Activated naive CD4-positive, alpha-beta T cell treated with anti-CD3 and anti-CD28 coated beads, Interleukin-2, amount 10 ng/mL, durations not matched to agents 7 days and 5 days (primary cell): ENCODE results near the gene PRKAG1.

Source experiments
- CTCF ChIA-PET: fragments of 350-600 bp; sonication (Branson Sonifier 250); formaldehyde crosslinking; loops from one replicate; lab custom pipeline; 2021; ENCODE audit warnings: antibody characterized with exemption; lab: Charles Lee
- DNase-seq: peaks from one replicate; pipeline ENCODE4 v3.0.0-alpha.2; 2020
- H3K27ac Mint-ChIP-seq: one replicate; pipeline ENCODE4 v1.8.0; 2021; ENCODE audit warnings: mild to moderate bottlenecking, moderate library complexity, mixed read lengths
- H3K27me3 Mint-ChIP-seq: one replicate; pipeline ENCODE4 v1.8.0; 2021; ENCODE audit warnings: mild to moderate bottlenecking, mixed read lengths
- H3K36me3 Mint-ChIP-seq: one replicate; pipeline ENCODE4 v1.8.0; 2021; ENCODE audit warnings: mixed read lengths
- H3K4me1 Mint-ChIP-seq: one replicate; pipeline ENCODE4 v1.8.0; 2021; ENCODE audit warnings: mixed read lengths
- H3K4me3 Mint-ChIP-seq: one replicate; pipeline ENCODE4 v1.8.0; 2021; ENCODE audit warnings: mild to moderate bottlenecking, moderate library complexity, mixed read lengths
- H3K9me3 Mint-ChIP-seq: one replicate; pipeline ENCODE4 v1.8.0; 2021; ENCODE audit warnings: mixed read lengths

The PRKAG1 gene

GRCh38 chr12:48986720-48987291 lies 31.8 kb downstream of the PRKAG1 start:
- Mint-ChIP-seq H3K4me1 (peaks cover 19% of the 10 kb centered on the region), H3K4me3 (no peak overlapping the region), H3K27ac (no peak overlapping the region), H3K36me3 (peaks cover 1% of the 10 kb centered on the region), H3K9me3 (no peaks in the 10 kb centered on the region), H3K27me3 (peaks cover 100% of the 10 kb centered on the region)
- CTCF ChIA-PET: interaction anchor here (0.8 to 3.7 kb wide), 9 partner anchors 9 to 134 kb away, joined by 3 to 56 read pairs (median 11); partner anchors contain the start of genes DDX23, FKBP11, WNT1 and WNT10B
- no peak for DNase-seq

DNA sequence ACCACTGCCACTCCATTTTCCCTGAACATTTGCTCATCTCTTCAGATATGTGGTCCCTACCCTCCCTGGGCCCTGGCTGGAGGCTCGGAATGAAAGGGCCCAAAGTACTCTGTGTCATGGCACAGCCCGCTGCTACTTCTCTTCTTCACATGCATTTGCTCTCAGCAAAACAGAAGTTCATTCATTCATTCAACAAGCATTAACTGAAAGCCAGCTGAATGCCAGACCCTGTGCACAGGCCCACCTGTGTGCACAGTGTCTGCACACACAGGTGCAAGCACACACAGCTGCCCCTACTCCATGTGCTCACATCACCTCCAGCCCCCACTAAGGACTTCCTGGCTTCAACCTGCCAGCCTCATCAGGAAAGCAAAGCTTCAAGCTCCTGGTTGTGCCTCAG lies 32.7 kb downstream of the PRKAG1 start:
- peaks cover 28% of the 10 kb centered on the region for H3K4me1 Mint-ChIP-seq
- no peak overlapping the region for H3K4me3 Mint-ChIP-seq
- no peak for DNase-seq
- no peak overlapping the region for H3K27ac Mint-ChIP-seq
- H3K9me3 Mint-ChIP-seq: no peaks in the 10 kb centered on the region
- peaks cover 7% of the 10 kb centered on the region for H3K36me3 Mint-ChIP-seq
- peaks cover 100% of the 10 kb centered on the region for H3K27me3 Mint-ChIP-seq
- CTCF ChIA-PET: interaction anchor here (2.1 to 3.7 kb wide), 2 partner anchors 8 to 12 kb away, joined by 4 to 56 read pairs; partner anchors contain the start of gene WNT1

- CTCF ChIA-PET: interaction anchor here (2.1 to 3.7 kb wide), 2 partner anchors 8 to 12 kb away, joined by 4 to 56 read pairs; partner anchors contain the start of gene WNT1
- Mint-ChIP-seq H3K4me3 (no peak overlapping the region), H3K27ac (no peak overlapping the region), H3K9me3 (no peaks in the 10 kb centered on the region), H3K27me3 (peaks cover 100% of the 10 kb centered on the region), H3K36me3 (peaks cover 9% of the 10 kb centered on the region), H3K4me1 (peaks cover 32% of the 10 kb centered on the region)
- no peak for DNase-seq
These were observed 33.1 kb downstream of the PRKAG1 start for GRCh38 chr12:48985475-48985897.

DNA sequence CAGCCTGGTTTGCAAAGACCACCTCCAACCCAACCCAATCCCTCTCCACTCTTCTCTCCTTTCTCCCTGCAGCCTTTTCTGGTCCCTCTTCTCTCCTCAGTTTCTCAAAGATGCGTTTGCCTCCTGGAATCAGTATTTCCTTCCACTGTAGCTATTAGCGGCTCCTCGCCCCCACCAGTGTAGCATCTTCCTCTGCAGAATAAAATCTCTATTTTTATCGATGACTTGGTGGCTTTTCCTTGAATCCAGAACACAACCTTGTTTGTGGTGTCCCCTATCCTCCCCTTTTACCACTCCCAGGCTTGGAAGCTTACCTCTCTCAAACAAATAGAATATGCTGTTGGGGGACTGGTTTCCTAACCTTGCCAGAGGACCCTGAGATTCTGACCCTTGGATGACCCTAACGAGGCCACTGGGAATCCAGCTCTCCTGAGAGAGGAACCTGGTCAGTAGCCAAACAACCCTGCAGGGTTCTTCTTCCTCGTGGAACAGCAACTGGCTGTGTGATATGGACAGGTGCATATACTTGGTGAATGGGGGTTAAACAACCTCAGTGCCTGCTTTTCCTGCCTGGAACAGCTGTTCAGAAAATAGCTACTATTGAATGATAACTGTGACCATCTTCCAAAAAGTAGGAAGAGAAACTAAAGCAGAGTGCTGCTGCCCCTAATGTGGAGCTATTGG lies 36.0 kb downstream of the PRKAG1 start:
- H3K36me3 Mint-ChIP-seq: peaks cover 11% of the 10 kb centered on the region
- CTCF ChIA-PET: interaction anchor here (1.4 to 9.5 kb wide), 3 partner anchors 13 to 81 kb away, joined by 3 to 121 read pairs (median 36); partner anchors contain the start of genes DDN and WNT10B
- no peak for DNase-seq
- peaks cover 48% of the 10 kb centered on the region for H3K4me1 Mint-ChIP-seq
- H3K27ac Mint-ChIP-seq: no peak overlapping the region
- peaks cover 100% of the 10 kb centered on the region for H3K27me3 Mint-ChIP-seq
- H3K9me3 Mint-ChIP-seq: no peaks in the 10 kb centered on the region
- peak overlapping the region; percentile 69 for H3K4me3 Mint-ChIP-seq

DNA sequence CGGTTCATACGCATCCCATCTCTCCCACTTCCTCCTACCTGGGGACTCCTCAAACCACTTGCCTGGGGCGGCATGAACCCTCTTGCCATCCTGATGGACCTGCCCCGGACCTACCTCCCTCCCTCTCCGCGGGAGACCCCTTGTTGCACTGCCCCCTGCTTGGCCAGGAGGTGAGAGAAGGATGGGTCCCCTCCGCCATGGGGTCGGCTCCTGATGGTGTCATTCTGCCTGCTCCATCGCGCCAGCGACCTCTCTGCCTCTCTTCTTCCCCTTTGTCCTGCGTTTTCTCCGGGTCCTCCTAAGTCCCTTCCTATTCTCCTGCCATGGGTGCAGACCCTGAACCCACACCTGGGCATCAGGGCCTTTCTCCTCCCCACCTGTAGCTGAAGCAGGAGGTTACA lies 36.8 kb downstream of the PRKAG1 start:
- peaks cover 52% of the 10 kb centered on the region for H3K4me1 Mint-ChIP-seq
- H3K27me3 Mint-ChIP-seq: peaks cover 100% of the 10 kb centered on the region

DNA sequence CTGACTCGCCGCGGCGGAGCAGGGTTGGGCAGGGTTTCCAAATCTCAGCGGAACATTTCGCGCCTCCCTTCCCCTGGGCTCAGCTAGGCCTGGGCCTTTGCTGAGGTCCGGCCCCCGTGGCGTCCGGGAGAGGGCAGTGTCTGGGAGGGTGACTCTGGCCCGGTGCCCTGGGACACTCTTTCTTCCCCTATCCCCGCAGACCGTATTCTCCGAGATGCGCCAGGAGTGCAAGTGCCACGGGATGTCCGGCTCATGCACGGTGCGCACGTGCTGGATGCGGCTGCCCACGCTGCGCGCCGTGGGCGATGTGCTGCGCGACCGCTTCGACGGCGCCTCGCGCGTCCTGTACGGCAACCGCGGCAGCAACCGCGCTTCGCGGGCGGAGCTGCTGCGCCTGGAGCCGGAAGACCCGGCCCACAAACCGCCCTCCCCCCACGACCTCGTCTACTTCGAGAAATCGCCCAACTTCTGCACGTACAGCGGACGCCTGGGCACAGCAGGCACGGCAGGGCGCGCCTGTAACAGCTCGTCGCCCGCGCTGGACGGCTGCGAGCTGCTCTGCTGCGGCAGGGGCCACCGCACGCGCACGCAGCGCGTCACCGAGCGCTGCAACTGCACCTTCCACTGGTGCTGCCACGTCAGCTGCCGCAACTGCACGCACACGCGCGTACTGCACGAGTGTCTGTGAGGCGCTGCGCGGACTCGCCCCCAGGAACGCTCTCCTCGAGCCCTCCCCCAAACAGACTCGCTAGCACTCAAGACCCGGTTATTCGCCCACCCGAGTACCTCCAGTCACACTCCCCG lies 37.4 kb downstream of the PRKAG1 start:
- DNase-seq: peak; percentile 73
- Mint-ChIP-seq H3K9me3 (no peaks in the 10 kb centered on the region), H3K36me3 (peaks cover 11% of the 10 kb centered on the region), H3K27me3 (peaks cover 100% of the 10 kb centered on the region), H3K4me3 (peak overlapping the region; percentile 69), H3K27ac (peak overlapping the region; percentile 77), H3K4me1 (peaks cover 52% of the 10 kb centered on the region)
- CTCF ChIA-PET: interaction anchor here (0.6 to 9.5 kb wide), 6 partner anchors 11 to 112 kb away, joined by 3 to 121 read pairs (median 5); partner anchors contain the start of genes DDN and WNT10B

More for the DNA sequence above, 36.8 kb downstream of the PRKAG1 start:
- no peaks in the 10 kb centered on the region for H3K9me3 Mint-ChIP-seq
- CTCF ChIA-PET: interaction anchor here (0.6 to 9.5 kb wide), 4 partner anchors 12 to 91 kb away, joined by 3 to 121 read pairs (median 20); partner anchors contain the start of genes DDN and WNT10B
- DNase-seq: no peak
- H3K4me3 Mint-ChIP-seq: peak overlapping the region; percentile 69
- no peak overlapping the region for H3K27ac Mint-ChIP-seq
- peaks cover 11% of the 10 kb centered on the region for H3K36me3 Mint-ChIP-seq

GRCh38 chr12:48980389-48980952 lies 38.1 kb downstream of the PRKAG1 start:
- CTCF ChIA-PET: interaction anchor here (1.3 to 9.5 kb wide), 7 partner anchors 7 to 127 kb away, joined by 4 to 121 read pairs (median 36); partner anchors contain the start of genes ARF3, DDN, DDX23 and WNT10B
- peaks cover 11% of the 10 kb centered on the region for H3K36me3 Mint-ChIP-seq
- H3K4me1 Mint-ChIP-seq: peaks cover 52% of the 10 kb centered on the region
- peak overlapping the region; percentile 69 for H3K4me3 Mint-ChIP-seq
- peaks cover 100% of the 10 kb centered on the region for H3K27me3 Mint-ChIP-seq
- H3K9me3 Mint-ChIP-seq: no peaks in the 10 kb centered on the region
- DNase-seq: peak; percentile 50
- H3K27ac Mint-ChIP-seq: peak overlapping the region; percentile 77

DNA sequence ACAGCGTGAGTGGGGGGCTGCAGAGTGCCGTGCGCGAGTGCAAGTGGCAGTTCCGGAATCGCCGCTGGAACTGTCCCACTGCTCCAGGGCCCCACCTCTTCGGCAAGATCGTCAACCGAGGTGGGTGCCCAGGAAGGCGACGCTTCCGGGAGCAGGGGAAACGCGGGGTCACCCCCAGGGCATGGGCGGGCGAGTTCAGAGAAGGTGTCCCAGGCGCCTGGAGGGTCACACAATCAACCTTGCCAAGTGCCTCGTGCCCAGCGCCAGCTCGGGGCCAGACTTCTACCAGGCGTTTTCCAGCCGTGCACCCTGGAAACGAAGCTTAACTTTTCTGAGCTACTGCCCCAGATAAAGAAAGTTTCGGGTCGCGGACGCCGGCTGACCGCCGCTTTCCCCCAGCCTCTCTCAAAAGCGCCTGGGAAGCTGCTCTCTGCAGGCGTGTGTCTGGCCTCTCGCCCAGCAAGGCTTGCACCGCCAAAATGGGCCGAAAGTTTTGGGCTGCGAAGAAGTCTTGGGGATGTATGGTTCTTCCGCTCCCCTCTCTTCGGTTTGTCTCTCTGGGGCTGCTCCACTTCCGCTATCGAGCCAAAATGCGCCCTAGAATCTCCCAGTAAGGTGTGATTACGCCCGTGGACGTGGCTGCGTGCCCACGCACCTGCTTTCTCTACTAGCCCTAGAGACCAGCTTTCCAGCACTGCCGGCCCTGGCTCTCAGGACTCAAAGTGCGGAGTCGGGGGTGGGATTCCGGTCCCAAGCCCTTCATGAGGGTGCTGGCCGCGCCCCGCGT lies 38.8 kb downstream of the PRKAG1 start:
- Mint-ChIP-seq H3K4me1 (peaks cover 52% of the 10 kb centered on the region), H3K4me3 (peak overlapping the region; percentile 69)

GRCh38 chr12:48978741-48979601 lies 39.6 kb downstream of the PRKAG1 start:
- H3K4me3 Mint-ChIP-seq: peak overlapping the region; percentile 69
- CTCF ChIA-PET: interaction anchor here (1.1 to 9.5 kb wide), 10 partner anchors 8 to 125 kb away, joined by 3 to 121 read pairs (median 10); partner anchors contain the start of genes ARF3, DDN, DDX23 and PRKAG1
- H3K27ac Mint-ChIP-seq: no peak overlapping the region
- no peaks in the 10 kb centered on the region for H3K9me3 Mint-ChIP-seq
- peaks cover 100% of the 10 kb centered on the region for H3K27me3 Mint-ChIP-seq
- peaks cover 52% of the 10 kb centered on the region for H3K4me1 Mint-ChIP-seq
- peaks cover 11% of the 10 kb centered on the region for H3K36me3 Mint-ChIP-seq
- DNase-seq: no peak

More for the DNA sequence above, 38.8 kb downstream of the PRKAG1 start:
- Mint-ChIP-seq H3K27ac (peak overlapping the region; percentile 68), H3K36me3 (peaks cover 11% of the 10 kb centered on the region), H3K9me3 (no peaks in the 10 kb centered on the region), H3K27me3 (peaks cover 100% of the 10 kb centered on the region)
- DNase-seq: peak; percentile 62
- CTCF ChIA-PET: interaction anchor here (1.1 to 9.5 kb wide), 8 partner anchors 7 to 126 kb away, joined by 3 to 121 read pairs (median 25); partner anchors contain the start of genes ARF3, DDN, DDX23 and PRKAG1

- Mint-ChIP-seq H3K9me3 (no peaks in the 10 kb centered on the region), H3K36me3 (peaks cover 11% of the 10 kb centered on the region), H3K4me3 (peak within 1 kb of the TSS; percentile 69), H3K27ac (no peak within 1 kb of the TSS), H3K4me1 (peaks cover 52% of the 10 kb centered on the region), H3K27me3 (peaks cover 100% of the 10 kb centered on the region)
- DNase-seq: no peak
- CTCF ChIA-PET: interaction anchor here (0.9 to 9.5 kb wide), 15 partner anchors 9 to 179 kb away, joined by 3 to 121 read pairs (median 4); partner anchors contain the start of genes ARF3, DDN, DDX23 and PRKAG1
These were observed 40.3 kb downstream of the PRKAG1 start, which contains the start of gene WNT1 for GRCh38 chr12:48978291-48978740. TSS of gene WNT1 (plus strand) at chr12:48978322. CDS start at chr12:48978651, 329 bp downstream.

GRCh38 chr12:48977290-48978281 lies 41.0 kb downstream of the PRKAG1 start:
- Mint-ChIP-seq H3K27ac (no peak overlapping the region), H3K4me3 (peak overlapping the region; percentile 24), H3K4me1 (peaks cover 51% of the 10 kb centered on the region), H3K27me3 (peaks cover 100% of the 10 kb centered on the region), H3K9me3 (no peaks in the 10 kb centered on the region), H3K36me3 (peaks cover 11% of the 10 kb centered on the region)
- CTCF ChIA-PET: interaction anchor here (0.7 to 9.5 kb wide), 20 partner anchors 8 to 178 kb away, joined by 3 to 121 read pairs (median 4); partner anchors contain the start of genes ARF3, DDN, DDX23 and FKBP11
- peak; percentile 83 for DNase-seq
